ENCODE measurements around the gene EFNB3.

The EFNB3 gene

GRCh38 chr17:7747635-7748071, 42.7 kb downstream of the EFNB3 start:
- H3K27ac ChIP-seq: peak overlapping the region; percentile 10; the same call in 1 of the 2 replicates
- no peak for TF ChIP-seq CTCF (conservative IDR thresholded peaks at IDR 0.05)

GRCh38 chr17:7748076-7748775, 43.2 kb downstream of the EFNB3 start:
- H3K27ac ChIP-seq: peak overlapping the region; percentile 10; the same call in 1 of the 2 replicates

GRCh38 chr17:7750321-7750821, 45.4 kb downstream of the EFNB3 start:
- TF ChIP-seq CTCF (conservative IDR thresholded peaks at IDR 0.05): no peak
- H3K27ac ChIP-seq: no peak overlapping the region

More at GRCh38 chr17:7748076-7748775, 43.2 kb downstream of the EFNB3 start:
- no peak for TF ChIP-seq CTCF (conservative IDR thresholded peaks at IDR 0.05)

- no peak overlapping the region for H3K27ac ChIP-seq
- no peak for TF ChIP-seq CTCF (conservative IDR thresholded peaks at IDR 0.05)
Measured at GRCh38 chr17:7754656-7755055, 49.7 kb downstream of the EFNB3 start.

GRCh38 chr17:7755095-7755890, 50.3 kb downstream of the EFNB3 start:
- TF ChIP-seq CTCF (conservative IDR thresholded peaks at IDR 0.05): no peak
- H3K27ac ChIP-seq: no peak overlapping the region

- TF ChIP-seq CTCF (conservative IDR thresholded peaks at IDR 0.05): no peak
- H3K27ac ChIP-seq: no peak overlapping the region
Measured at GRCh38 chr17:7756968-7757367, 52.0 kb downstream of the EFNB3 start.

All from VCaP (cell line).